GM18520 (cell line): ENCODE measurements around the gene ECM2.

Experiments
- ATAC-seq: cut with Tn5 transposase; IDR thresholded peaks from one replicate; pipeline ENCODE4 v1.9.1; 2021; ENCODE audit not compliant: unreplicated experiment

ECM2 gene

DNA sequence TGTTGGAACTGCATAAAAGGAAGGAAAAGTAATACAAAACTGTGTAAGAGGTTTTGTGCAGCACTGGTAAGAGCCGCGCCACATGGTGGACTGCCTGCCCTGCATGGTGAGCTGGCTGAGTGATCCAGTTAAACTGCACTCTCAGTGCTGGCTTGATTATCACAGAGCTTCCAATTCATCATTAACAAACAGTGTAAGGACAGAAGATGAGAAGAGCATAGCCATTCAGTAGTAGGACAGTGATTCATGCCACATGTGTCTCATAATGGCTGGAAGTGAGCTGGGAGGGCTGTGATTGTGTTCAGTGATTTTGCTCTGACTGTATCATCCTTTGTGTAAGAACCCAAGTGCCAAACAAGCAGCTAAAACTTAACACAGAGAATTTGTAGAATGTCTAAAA, 67.6 kb downstream of the ECM2 start:
- ATAC-seq: no peak

DNA sequence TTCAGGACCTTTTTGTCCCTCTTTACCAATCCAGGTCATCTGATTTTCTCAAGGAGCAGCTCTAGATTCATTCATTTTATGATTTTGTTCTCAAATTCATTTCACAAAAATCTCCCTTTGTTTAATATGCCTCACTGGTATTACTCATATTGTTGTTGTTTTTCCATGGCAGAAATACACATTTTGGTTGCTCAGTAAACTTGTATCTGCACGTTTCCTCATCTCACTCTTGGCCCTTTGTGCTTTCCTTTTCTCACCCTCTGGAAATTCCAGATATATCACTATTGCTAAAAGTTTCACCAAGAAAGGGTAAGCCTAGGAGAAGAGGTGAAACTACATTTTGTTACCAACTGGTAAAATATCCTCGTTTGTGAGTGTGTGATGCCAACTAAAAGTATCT, 68.3 kb downstream of the ECM2 start:
- ATAC-seq: no peak

DNA sequence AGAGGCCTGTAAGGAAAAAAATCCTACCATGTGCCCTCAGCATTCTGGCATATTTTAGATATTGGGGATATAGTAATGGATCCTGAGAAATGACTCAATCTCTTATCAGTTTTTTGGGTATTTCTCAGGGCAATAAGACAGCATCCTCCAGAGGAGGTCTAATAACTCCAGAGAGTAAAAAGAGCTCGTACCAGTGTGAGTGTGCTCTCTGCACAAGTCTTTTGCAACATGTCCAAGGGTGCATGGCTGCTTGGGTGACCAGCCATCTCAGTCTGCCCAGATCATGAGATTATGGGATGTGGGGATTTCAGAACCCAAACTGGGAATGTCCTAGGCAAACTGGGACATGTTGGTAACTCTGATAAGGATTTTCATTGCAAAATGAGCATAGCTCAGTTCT, 68.7 kb downstream of the ECM2 start:
- ATAC-seq: no peak

DNA sequence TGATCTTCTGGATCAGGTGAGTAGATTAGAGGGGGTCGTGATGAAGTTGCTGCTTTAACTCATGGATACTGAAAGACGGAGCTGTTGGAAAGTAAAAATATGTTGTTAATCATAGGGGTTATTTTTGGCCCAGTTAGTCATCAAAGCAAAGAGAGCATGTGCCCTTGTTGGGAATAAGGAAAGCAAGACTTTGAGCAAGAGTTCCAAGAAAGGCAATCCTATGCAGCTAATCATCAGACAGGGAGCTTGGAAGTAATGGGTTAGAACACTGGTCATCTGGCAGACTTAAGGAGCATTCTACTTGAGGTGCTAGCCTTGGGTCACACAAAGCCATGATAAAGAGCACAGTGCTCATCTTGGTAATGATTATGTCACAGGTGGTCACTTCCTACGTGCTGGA, 71.8 kb downstream of the ECM2 start:
- ATAC-seq: no peak

DNA sequence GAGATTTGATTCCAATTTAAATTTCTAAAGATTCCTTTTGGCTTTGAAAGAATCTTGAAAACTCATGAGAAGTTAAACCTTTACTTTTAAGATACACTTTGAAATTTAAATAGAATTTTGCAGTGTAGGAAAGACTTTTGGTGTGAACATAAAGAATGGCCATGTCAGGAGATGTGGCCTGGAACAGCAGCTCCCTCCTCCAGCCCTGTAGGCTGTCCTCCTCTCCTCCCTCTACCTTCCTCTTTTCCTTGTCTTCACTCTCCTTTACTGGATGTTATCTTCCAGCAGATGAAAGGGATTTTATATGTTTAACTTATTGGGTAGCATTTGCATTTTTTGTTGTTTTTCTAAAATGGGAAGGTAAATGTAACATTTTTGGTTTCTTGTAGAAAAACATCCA, 72.4 kb downstream of the ECM2 start:
- no peak for ATAC-seq

DNA sequence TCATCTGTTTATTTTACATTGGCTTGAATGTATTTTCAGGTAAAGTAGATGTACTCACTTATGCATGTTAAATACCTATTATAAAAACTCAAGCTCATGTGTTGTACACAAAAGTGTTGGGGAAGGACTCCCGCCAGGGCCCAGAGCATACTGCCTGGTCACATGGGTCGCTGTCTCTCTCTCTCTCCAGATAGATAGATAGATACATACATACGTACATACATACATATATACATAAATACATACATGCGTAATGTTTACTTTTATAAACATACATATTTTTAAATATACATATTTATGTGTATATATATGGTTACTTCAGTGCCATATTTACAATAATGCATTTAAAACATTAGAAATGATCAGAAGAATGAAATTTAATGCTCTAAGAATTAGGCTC, 78.2 kb downstream of the ECM2 start:
- ATAC-seq: no peak

DNA sequence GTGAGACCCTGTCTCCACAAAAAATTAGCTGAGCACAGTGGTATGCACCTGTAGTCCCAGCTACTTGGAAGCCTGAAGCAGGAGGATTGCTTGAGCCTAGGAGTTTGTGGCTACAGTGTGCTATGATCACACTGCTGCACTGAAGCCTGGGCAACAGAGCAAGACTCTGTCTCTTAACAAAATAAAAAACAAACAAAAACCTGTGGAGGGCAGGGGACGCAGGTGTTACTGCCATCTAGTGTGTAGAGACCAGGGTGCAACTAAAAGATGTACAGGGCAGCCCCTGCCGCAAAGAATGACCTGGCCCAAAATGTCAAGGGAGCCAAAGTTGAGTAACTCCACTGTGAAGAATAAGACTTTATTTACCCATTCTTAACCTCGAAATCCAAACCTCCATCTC, 80.6 kb downstream of the ECM2 start:
- no peak for ATAC-seq

DNA sequence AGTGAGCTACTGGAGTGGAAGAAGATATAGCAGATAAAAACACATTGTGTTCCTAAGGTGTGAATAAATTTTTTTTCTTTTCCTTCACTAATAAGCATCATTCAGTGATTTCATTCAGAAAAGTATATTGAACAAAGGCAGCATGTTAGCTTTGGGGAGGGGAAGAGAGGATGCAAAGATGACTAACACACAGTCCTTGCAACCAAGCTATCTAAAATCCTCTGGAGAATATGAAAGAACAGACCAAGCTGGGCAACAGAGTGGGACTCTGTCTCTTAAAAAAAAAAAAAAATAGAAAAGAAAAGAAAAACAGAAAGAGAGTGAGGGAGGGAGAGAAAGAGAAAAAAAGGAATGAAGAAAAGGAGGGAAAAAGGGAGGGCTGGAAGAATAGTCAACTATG, 89.3 kb downstream of the ECM2 start:
- ATAC-seq: no peak
